Lung (tissue), 12 donors: ENCODE data around the gene PCCB. TPM values are rescaled to one million over a fixed set of nuclear protein-coding genes. Genes with fewer than 3 reads are reported as not detected.
"Not testable (repeated sequence)": the region's sequence is repeated elsewhere in the genome, so short reads cannot be mapped to it uniquely, and the experiment has no call there.

ENCODE experiments used
- ATAC-seq: fragments of 200-7000 bp; cut with Tn5 transposase; one replicate; pipeline ENCODE4 v1.9.1; 2020; ENCODE audit warnings: moderate number of reproducible peaks; ENCODE audit not compliant: insufficient read depth, low FRiP score
- DNase-seq, 3 donors: peaks; one replicate each; pipeline ENCODE4 v3.0.0-alpha.2; 2013 to 2017
- H3K27ac ChIP-seq, 2 donors: one replicate each; pipeline ENCODE4 v1.5.1; 2013; ENCODE audit warnings: mild to moderate bottlenecking in 2 of 2, moderate library complexity in 2 of 2, control low read depth in 1 of 2, inconsistent platforms in 1 of 2, low read depth in 1 of 2, low read length in 1 of 2
- H3K27me3 ChIP-seq, 3 donors: one replicate each; pipeline ENCODE4 v1.5.1; 2013; ENCODE audit warnings: low read length in 2 of 3; ENCODE audit not compliant: control insufficient read depth in 3 of 3, insufficient read depth in 3 of 3
- H3K36me3 ChIP-seq, 4 donors: one replicate each; pipeline ENCODE4 v1.5.1; 2013; ENCODE audit warnings: low read length in 4 of 4, mild to moderate bottlenecking in 1 of 4, moderate library complexity in 1 of 4; ENCODE audit not compliant: control insufficient read depth in 4 of 4, insufficient read depth in 4 of 4
- H3K4me1 ChIP-seq, 5 donors: one replicate each; pipeline ENCODE4 v1.5.1; 2013; ENCODE audit warnings: low read length in 5 of 5, mild to moderate bottlenecking in 2 of 5, moderate library complexity in 1 of 5; ENCODE audit not compliant: control insufficient read depth in 5 of 5, insufficient read depth in 5 of 5
- H3K4me3 ChIP-seq: one replicate; pipeline ENCODE4 v1.5.1; 2013; ENCODE audit warnings: mild to moderate bottlenecking, control low read depth, moderate library complexity
- H3K9ac ChIP-seq, 2 donors: one replicate each; pipeline ENCODE4 v1.5.1; 2013; ENCODE audit warnings: low read length in 2 of 2, control low read depth in 1 of 2; ENCODE audit not compliant: insufficient read depth in 1 of 2
- H3K9me3 ChIP-seq, 4 donors: one replicate each; pipeline ENCODE4 v1.5.1; 2013; ENCODE audit warnings: low read length in 3 of 4, mild to moderate bottlenecking in 1 of 4, moderate library complexity in 1 of 4; ENCODE audit not compliant: control insufficient read depth in 4 of 4, insufficient read depth in 3 of 4
- WGBS, 2 donors: extraction: QIAGEN DNeasy Blood & Tissue Kit; methylation state at CpG; one replicate each; pipeline ENCODE4 v1.1.7; 2013; 5-methylcytosine and 5-hydroxymethylcytosine counted together
- polyA plus RNA-seq, 2 donors: library from polyadenylated mRNA; stranded (reverse); fragments of 200-250 nt; gene quantifications; one replicate each; pipeline ENCODE4 v1.2.1, GENCODE V29; 2013
- total RNA-seq, 2 donors: library from RNA; depleted of rRNA in 1 of 2; stranded (reverse); fragments of >200 nt in 1 of 2; gene quantifications; one replicate each; pipeline ENCODE4 v1.2.1, GENCODE V29; 2014 to 2021
- TF ChIP-seq, protein P1 (sequence below): IDR thresholded peaks from 2 replicates; pipeline ENCODE4 v1.5.1; 2012; ENCODE audit warnings: mild to moderate bottlenecking; ENCODE audit errors: control extremely low read depth, extremely low read depth
- donor health status: control.
- donor health status: control.
- donor health status: Bipolar disorder and iron deficiency.
- donor health status: healthy.
- donor health status: DM: yes; HTN: yes; CAD: no.

PCCB gene
- total and polyA plus RNA-seq, 4 donors = 23.0 to 39.9 (median 29.3) TPM

DNA sequence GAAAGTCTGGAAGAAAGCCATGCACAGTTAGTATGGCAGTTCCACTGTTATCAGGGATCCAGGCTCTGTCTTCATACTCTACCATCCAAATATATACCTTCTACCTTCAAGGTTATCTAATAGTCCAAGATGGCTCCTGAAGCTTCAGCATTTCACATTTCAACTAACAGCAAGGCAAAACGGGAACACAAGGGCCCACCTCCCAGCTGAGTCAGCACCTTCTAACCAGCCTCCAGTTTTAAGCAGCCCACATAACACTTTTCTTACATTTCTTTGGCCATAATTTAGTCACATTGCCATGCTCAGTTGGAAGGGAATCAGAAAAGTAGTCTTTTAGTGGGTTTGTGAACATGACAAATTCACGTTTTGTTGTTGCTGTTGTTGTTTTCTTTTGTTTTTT, 38.6 kb upstream of the PCCB start:
- Histone ChIP-seq H3K27me3 (no peaks in the 10 kb centered on the region), H3K36me3 (no peaks in the 10 kb centered on the region), H3K9me3 (no peaks in the 10 kb centered on the region), H3K4me1 (peaks cover 0 to 4% (median 0%) of the 10 kb centered on the region in 5 donors), H3K4me3 (no peak overlapping the region), H3K9ac (no peak overlapping the region), H3K27ac (no peak overlapping the region)
- WGBS, 2 donors = 84 to 86% methylated on average over 2 of the region's 2 CpGs
- TF ChIP-seq, protein P1, sequence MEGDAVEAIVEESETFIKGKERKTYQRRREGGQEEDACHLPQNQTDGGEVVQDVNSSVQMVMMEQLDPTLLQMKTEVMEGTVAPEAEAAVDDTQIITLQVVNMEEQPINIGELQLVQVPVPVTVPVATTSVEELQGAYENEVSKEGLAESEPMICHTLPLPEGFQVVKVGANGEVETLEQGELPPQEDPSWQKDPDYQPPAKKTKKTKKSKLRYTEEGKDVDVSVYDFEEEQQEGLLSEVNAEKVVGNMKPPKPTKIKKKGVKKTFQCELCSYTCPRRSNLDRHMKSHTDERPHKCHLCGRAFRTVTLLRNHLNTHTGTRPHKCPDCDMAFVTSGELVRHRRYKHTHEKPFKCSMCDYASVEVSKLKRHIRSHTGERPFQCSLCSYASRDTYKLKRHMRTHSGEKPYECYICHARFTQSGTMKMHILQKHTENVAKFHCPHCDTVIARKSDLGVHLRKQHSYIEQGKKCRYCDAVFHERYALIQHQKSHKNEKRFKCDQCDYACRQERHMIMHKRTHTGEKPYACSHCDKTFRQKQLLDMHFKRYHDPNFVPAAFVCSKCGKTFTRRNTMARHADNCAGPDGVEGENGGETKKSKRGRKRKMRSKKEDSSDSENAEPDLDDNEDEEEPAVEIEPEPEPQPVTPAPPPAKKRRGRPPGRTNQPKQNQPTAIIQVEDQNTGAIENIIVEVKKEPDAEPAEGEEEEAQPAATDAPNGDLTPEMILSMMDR = no peak
- no peak for DNase-seq
- ATAC-seq = no peak

DNA sequence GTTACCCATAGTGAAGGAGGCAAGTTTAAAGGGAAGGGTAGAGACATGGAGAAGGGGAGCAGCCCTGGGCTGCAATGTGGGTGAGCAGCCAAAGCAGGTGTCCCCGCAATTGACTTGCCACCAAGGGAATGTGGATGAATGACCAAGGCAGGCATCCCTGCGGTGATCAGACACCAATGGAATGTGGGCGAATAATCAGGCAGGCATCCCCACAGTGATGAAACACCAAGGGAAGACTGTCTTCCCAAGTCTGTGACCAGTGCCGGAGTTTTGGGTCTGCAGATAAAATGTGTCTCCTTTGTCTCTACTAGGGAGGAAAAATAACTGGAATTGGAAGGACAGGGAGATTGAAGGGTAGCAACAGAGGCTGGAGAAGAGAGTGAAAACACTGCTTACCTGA, 27.4 kb upstream of the PCCB start:
- 93 to 99% methylated on average over 4 of the region's 4 CpGs for WGBS, 2 donors
- not testable (repeated sequence) for H3K27me3 ChIP-seq, H3K4me3 ChIP-seq

DNA sequence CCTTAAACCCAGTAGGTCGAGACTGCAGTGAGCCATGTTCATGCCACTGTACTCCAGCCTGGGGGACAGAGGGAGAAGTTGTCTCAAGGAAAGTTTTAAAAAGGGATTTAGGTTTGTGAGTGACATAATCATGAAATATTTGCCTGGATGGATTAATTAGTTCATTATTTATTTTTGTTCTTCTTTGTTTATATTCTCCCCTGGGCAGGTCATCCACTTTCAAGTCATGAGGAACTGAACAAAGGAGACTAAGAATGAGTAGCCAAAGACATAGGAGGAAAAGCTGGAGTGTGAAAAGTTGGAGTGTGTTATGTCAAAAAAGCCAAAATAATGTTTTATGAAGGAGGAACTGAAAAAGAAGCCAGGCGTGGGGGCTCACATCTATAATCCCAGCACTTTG, 17.7 kb upstream of the PCCB start:
- H3K4me1 ChIP-seq = no peaks in the 10 kb centered on the region
- H3K27me3 ChIP-seq = no peaks in the 10 kb centered on the region
- no peak for ATAC-seq
- no peak for DNase-seq
- H3K4me3 ChIP-seq = no peak overlapping the region
- H3K9ac ChIP-seq = no peak overlapping the region
- TF ChIP-seq, protein P1 = no peak
- no peak overlapping the region for H3K27ac ChIP-seq
- no peaks in the 10 kb centered on the region for H3K9me3 ChIP-seq
- WGBS, 2 donors = 76 to 91% methylated on average over 2 of the region's 2 CpGs
- no peaks in the 10 kb centered on the region for H3K36me3 ChIP-seq

More for the DNA sequence above, 27.4 kb upstream of the PCCB start:
- ATAC-seq, H3K27ac ChIP-seq, H3K36me3 ChIP-seq, H3K9ac ChIP-seq, H3K9me3 ChIP-seq, H3K4me1 ChIP-seq, DNase-seq: not testable (repeated sequence)

DNA sequence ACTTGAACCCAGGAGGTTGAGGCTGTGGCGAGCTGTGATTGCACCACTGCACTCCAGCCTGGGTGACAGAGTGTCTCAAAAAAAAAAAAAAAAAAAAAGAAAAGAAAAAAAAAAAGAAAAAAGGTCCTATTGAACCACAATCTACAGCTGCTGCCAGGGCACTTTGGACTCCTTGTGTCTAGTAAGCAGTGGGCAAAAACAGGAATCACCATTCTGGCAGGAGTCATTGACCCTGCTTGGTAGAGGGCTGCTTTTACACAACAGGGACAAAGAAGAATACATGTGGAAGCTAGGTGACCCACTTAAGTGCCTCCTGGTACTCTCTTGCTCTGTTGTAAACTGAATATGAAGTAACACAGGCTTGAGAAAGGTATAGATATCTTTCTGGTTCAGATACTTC, 14.6 kb upstream of the PCCB start:
- DNase-seq = no peak
- WGBS, 2 donors = 65 to 100% methylated on average over 1 of the region's 1 CpG
- H3K9ac ChIP-seq = no peak overlapping the region

More for the DNA sequence above, 14.6 kb upstream of the PCCB start:
- H3K27me3 ChIP-seq = no peaks in the 10 kb centered on the region
- ATAC-seq = no peak
- H3K4me1 ChIP-seq = no peaks in the 10 kb centered on the region
- H3K27ac ChIP-seq = no peak overlapping the region
- H3K9me3 ChIP-seq = no peaks in the 10 kb centered on the region
- H3K36me3 ChIP-seq = no peaks in the 10 kb centered on the region
- TF ChIP-seq, protein P1 = no peak
- no peak overlapping the region for H3K4me3 ChIP-seq
